GM23338 (cell line): ENCODE measurements around the gene SPAG16. TPM values are rescaled to one million over a fixed set of nuclear protein-coding genes. Genes with fewer than 3 reads are reported as not detected.

Experiments
- ATAC-seq: fragments of 200-7000 bp; cut with Tn5 transposase; 3 replicates; pipeline ENCODE4 v1.9.1; 2020
- DNase-seq: peaks from one replicate; pipeline ENCODE4 v3.0.0-alpha.2; 2015; ENCODE audit warnings: low spot score
- H2AFZ ChIP-seq: fragments of 200-600 bp; sonication (generic); 2 replicates; pipeline ENCODE4 v1.8.0; 2016; ENCODE audit warnings: antibody characterized with exemption, mild to moderate bottlenecking, moderate library complexity
- H3F3A ChIP-seq: fragments of 200-600 bp; sonication (generic); replicated peaks from 2 replicates; pipeline ENCODE4 v1.8.0; 2017; ENCODE audit warnings: antibody characterized with exemption, mixed run types, low read depth
- H3K27ac ChIP-seq: fragments of 200-600 bp; sonication (generic); 2 replicates; pipeline ENCODE4 v1.6.1; 2016; ENCODE audit warnings: low read depth
- H3K27me3 ChIP-seq: fragments of 200-600 bp; sonication (generic); 2 replicates; pipeline ENCODE4 v1.8.0; 2016; ENCODE audit warnings: mild to moderate bottlenecking, mixed run types, moderate library complexity; ENCODE audit not compliant: insufficient read depth
- H3K36me3 ChIP-seq: fragments of 200-600 bp; sonication (generic); 2 replicates; pipeline ENCODE4 v1.8.0; 2016; ENCODE audit warnings: mild to moderate bottlenecking; ENCODE audit not compliant: insufficient read depth
- H3K4me1 ChIP-seq: fragments of 200-600 bp; sonication (generic); 2 replicates; pipeline ENCODE4 v1.8.0; 2016; ENCODE audit warnings: mild to moderate bottlenecking, moderate library complexity; ENCODE audit not compliant: insufficient read depth
- H3K4me2 ChIP-seq: fragments of 200-600 bp; sonication (generic); 2 replicates; pipeline ENCODE4 v1.7.1; 2017; ENCODE audit warnings: mixed run types
- H3K4me3 ChIP-seq: fragments of 200-600 bp; sonication (generic); 2 replicates; pipeline ENCODE4 v1.6.1; 2016; ENCODE audit warnings: mixed run types
- H3K79me2 ChIP-seq: fragments of 200-600 bp; sonication (generic); replicated peaks from 2 replicates; pipeline ENCODE4 v1.8.0; 2017; ENCODE audit warnings: mild to moderate bottlenecking; ENCODE audit not compliant: insufficient read depth
- H3K9me2 ChIP-seq: fragments of 200-600 bp; sonication (generic); 2 replicates; pipeline ENCODE4 v1.8.0; 2017; ENCODE audit not compliant: insufficient read depth
- H4K20me1 ChIP-seq: fragments of 200-600 bp; sonication (generic); replicated peaks from 2 replicates; pipeline ENCODE4 v1.8.0; 2017; ENCODE audit warnings: mild to moderate bottlenecking; ENCODE audit not compliant: insufficient read depth
- H3K27ac Mint-ChIP-seq: 2 replicates; pipeline ENCODE4 v1.8.0; 2020; ENCODE audit warnings: inconsistent platforms, mild to moderate bottlenecking, moderate library complexity, mixed read lengths
- H3K27me3 Mint-ChIP-seq: 3 replicates; pipeline ENCODE4 v1.8.0; 2022; ENCODE audit warnings: low read depth, mild to moderate bottlenecking, moderate library complexity, mixed read lengths, inconsistent platforms; ENCODE audit not compliant: insufficient read depth, poor library complexity
- H3K36me3 Mint-ChIP-seq: 3 replicates; pipeline ENCODE4 v1.8.0; 2021; ENCODE audit warnings: low read depth, mild to moderate bottlenecking, inconsistent platforms, moderate library complexity, mixed read lengths
- H3K4me1 Mint-ChIP-seq: 3 replicates; pipeline ENCODE4 v1.8.0; 2020; ENCODE audit warnings: mild to moderate bottlenecking, inconsistent platforms, mixed read lengths
- H3K4me3 Mint-ChIP-seq: 3 replicates; pipeline ENCODE4 v1.8.0; 2021; ENCODE audit warnings: moderate library complexity, mild to moderate bottlenecking, inconsistent platforms, mixed read lengths
- H3K9me3 Mint-ChIP-seq: 3 replicates; pipeline ENCODE4 v1.8.0; 2020; ENCODE audit warnings: moderate library complexity, mild to moderate bottlenecking, inconsistent platforms, mixed read lengths
- CREB1 ChIP-seq: fragments of 250-450 bp; sonication (Bioruptor Pico); IDR thresholded peaks from 2 replicates; pipeline ENCODE4 v1.5.0; 2020; ENCODE audit warnings: low read depth, mild to moderate bottlenecking, moderate library complexity
- CTCF ChIP-seq, 2 experiments: fragments of 200-600 bp in 1 of 2; sonication (generic) in 1 of 2; conservative IDR thresholded peaks; 2 replicates each; pipeline versions ENCODE4 v1.5.1 to v1.6.1; 2016 to 2017; ENCODE audit warnings: antibody characterized with exemption in 2 of 2, low read depth in 2 of 2, mild to moderate bottlenecking in 2 of 2, moderate library complexity in 1 of 2
- ETS1 ChIP-seq: IDR thresholded peaks from 2 replicates; pipeline ENCODE4 v1.6.1; 2016; ENCODE audit warnings: antibody characterized with exemption
- EZH2 ChIP-seq: fragments of 200-600 bp; sonication (generic); IDR thresholded peaks from one replicate; pipeline ENCODE4 v1.8.0; 2017; ENCODE audit warnings: antibody characterized with exemption, mild to moderate bottlenecking, low read depth; ENCODE audit not compliant: unreplicated experiment
- EZH2phosphoT487 ChIP-seq: fragments of 200-600 bp; sonication (generic); IDR thresholded peaks from one replicate; pipeline ENCODE4 v1.8.1; 2018; ENCODE audit warnings: antibody characterized with exemption; ENCODE audit not compliant: unreplicated experiment
- JUNB ChIP-seq: IDR thresholded peaks from one replicate; pipeline ENCODE4 v1.6.1; 2016; ENCODE audit warnings: antibody characterized with exemption; ENCODE audit not compliant: unreplicated experiment
- NANOG ChIP-seq: IDR thresholded peaks from 2 replicates; pipeline ENCODE4 v1.6.1; 2016; ENCODE audit warnings: antibody characterized with exemption, borderline replicate concordance
- POLR2AphosphoS5 ChIP-seq: IDR thresholded peaks from 2 replicates; pipeline ENCODE4 v1.6.1; 2016; ENCODE audit warnings: antibody characterized with exemption, low read depth
- REST ChIP-seq: IDR thresholded peaks from one replicate; pipeline ENCODE4 v1.6.1; 2018; ENCODE audit warnings: antibody characterized with exemption; ENCODE audit not compliant: unreplicated experiment
- STAT1 ChIP-seq: IDR thresholded peaks from one replicate; pipeline ENCODE4 v1.6.1; 2016; ENCODE audit warnings: antibody characterized with exemption; ENCODE audit not compliant: unreplicated experiment
- ZNF114 ChIP-seq: fragments of 250-450 bp; sonication (Bioruptor Pico); IDR thresholded peaks from 2 replicates; pipeline ENCODE4 v1.5.0; 2020; ENCODE audit warnings: mild to moderate bottlenecking, moderate library complexity
- ZNF331 ChIP-seq: fragments of 250-450 bp; sonication (Bioruptor Pico); IDR thresholded peaks from 2 replicates; pipeline ENCODE4 v1.5.0; 2020; ENCODE audit warnings: low read depth, mild to moderate bottlenecking, moderate library complexity
- ZNF462 ChIP-seq: fragments of 250-450 bp; sonication (Bioruptor Pico); IDR thresholded peaks from 2 replicates; pipeline ENCODE4 v1.5.0; 2020; ENCODE audit warnings: mild to moderate bottlenecking, moderate library complexity
- polyA plus RNA-seq: library from polyadenylated mRNA; unstranded; fragments of >200 nt; fragmentation: Nextera tagmentation; extraction: Ambion mirVana; gene quantifications from 2 replicates; pipeline ENCODE4 v1.2.1, GENCODE V29; 2016
- total RNA-seq: library from RNA; depleted of rRNA; stranded (reverse); fragments of >200 nt; shearing (Covaris generic); gene quantifications from 2 replicates; pipeline ENCODE4 v1.2.3, GENCODE V29; 2014

Gene SPAG16
- total and polyA plus RNA-seq, 2 experiments from 2014 or later: 19.7 to 47.8 TPM

- no peak for TF ChIP-seq NANOG
- no peak for TF ChIP-seq STAT1
- TF ChIP-seq CREB1 (CRISPR knock-in tag): no peak
- no peak for TF ChIP-seq EZH2phosphoT487
- no peak for TF ChIP-seq ZNF462 (CRISPR knock-in tag)
- no peak for TF ChIP-seq CTCF (conservative IDR thresholded peaks at IDR 0.05; ENCODE audit: low read depth in 2 of 2)
- no peak for TF ChIP-seq REST
- no peak for TF ChIP-seq ZNF331 (CRISPR knock-in tag)
- TF ChIP-seq JUNB: no peak
- TF ChIP-seq ETS1: no peak
- TF ChIP-seq EZH2: no peak
- TF ChIP-seq ZNF114 (CRISPR knock-in tag): no peak
- TF ChIP-seq POLR2AphosphoS5: no peak
- ATAC-seq (no peak), DNase-seq (no peak)
- Mint-ChIP-seq H3K27me3 (peaks cover 2% of the 10 kb centered on the region), H3K4me1 (no peaks in the 10 kb centered on the region), H3K27ac (no peak overlapping the region), H3K9me3 (peaks cover 38% of the 10 kb centered on the region), H3K4me3 (no peak overlapping the region), H3K36me3 (peaks cover 54% of the 10 kb centered on the region)
- Histone ChIP-seq H3K9me2 (peaks cover 4% of the 10 kb centered on the region; the same call in 1 of the 2 replicates), H3K36me3 (peaks cover 3% of the 10 kb centered on the region; the same call in 1 of the 2 replicates), H3K27ac (no peak overlapping the region), H3K4me3 (no peak overlapping the region), H3K79me2 (no peaks in the 10 kb centered on the region), H3F3A (no peaks in the 10 kb centered on the region), H3K4me2 (no peak overlapping the region), H2AFZ (no peak overlapping the region), H4K20me1 (no peaks in the 10 kb centered on the region), H3K4me1 (no peaks in the 10 kb centered on the region), H3K27me3 (no peaks in the 10 kb centered on the region)
Measured at GRCh38 chr2:213679894-213680293, 395.6 kb downstream of the SPAG16 start.
